H1 (cell line): ENCODE measurements around the gene PRKCZ. TPM values are rescaled to one million over a fixed set of nuclear protein-coding genes. Genes with fewer than 3 reads are reported as not detected.

Source experiments
- BACH1 ChIP-seq: IDR thresholded peaks from 2 replicates; pipeline ENCODE4 v1.6.1; 2012; ENCODE audit warnings: low read length, improper control_type of control experiment
- BRCA1 ChIP-seq: IDR thresholded peaks from 2 replicates; pipeline ENCODE4 v1.6.1; 2012; ENCODE audit warnings: low read depth, low read length, improper control_type of control experiment
- CHD1 ChIP-seq: IDR thresholded peaks from 2 replicates; pipeline ENCODE4 v1.6.1; 2012; ENCODE audit warnings: low read depth, low read length, improper control_type of control experiment
- CREB1 ChIP-seq: IDR thresholded peaks from 2 replicates; pipeline ENCODE4 v1.6.1; 2012; ENCODE audit warnings: inconsistent platforms
- E2F6 ChIP-seq: IDR thresholded peaks from 2 replicates; pipeline ENCODE4 v1.6.1; 2012; ENCODE audit warnings: inconsistent platforms
- GABPA ChIP-seq: IDR thresholded peaks from 2 replicates; pipeline ENCODE4 v1.6.1; 2011; ENCODE audit warnings: mild to moderate bottlenecking, low read length, moderate library complexity, borderline replicate concordance; ENCODE audit not compliant: insufficient read depth
- GTF2F1 ChIP-seq: IDR thresholded peaks from 2 replicates; pipeline ENCODE4 v1.6.1; 2012; ENCODE audit warnings: low read depth, low read length, improper control_type of control experiment, borderline replicate concordance
- HDAC2 ChIP-seq, 2 experiments: fragments of 300-600 bp in 1 of 2; sonication (generic) in 1 of 2; IDR thresholded peaks; 2 replicates each; pipeline ENCODE4 v1.6.1; 2011 to 2012; ENCODE audit warnings: low read depth in 2 of 2, low read length in 2 of 2, mild to moderate bottlenecking in 2 of 2, moderate library complexity in 2 of 2, borderline replicate concordance in 1 of 2, inconsistent platforms in 1 of 2
- KDM5A ChIP-seq: fragments of 200-600 bp; IDR thresholded peaks from 2 replicates; pipeline ENCODE4 v1.7.1; 2012; ENCODE audit warnings: mild to moderate bottlenecking, low read length, inconsistent platforms, mixed read lengths
- POLR2A ChIP-seq, 2 experiments: IDR thresholded peaks; 1 replicate in 1 of 2; 2 replicates in 1 of 2; pipeline ENCODE4 v1.6.1; 2011; ENCODE audit warnings: low read depth in 2 of 2, low read length in 2 of 2, mild to moderate bottlenecking in 2 of 2; ENCODE audit errors: control extremely low read depth in 1 of 2
- RAD21 ChIP-seq, 2 experiments: IDR thresholded peaks in 1 of 2; conservative IDR thresholded peaks in 1 of 2; 2 replicates each; pipeline ENCODE4 v1.6.1; 2011; ENCODE audit warnings: low read depth in 2 of 2, low read length in 2 of 2, improper control_type of control experiment in 1 of 2, inconsistent platforms in 1 of 2, mild to moderate bottlenecking in 1 of 2, moderate library complexity in 1 of 2
- RFX5 ChIP-seq: IDR thresholded peaks from 2 replicates; pipeline ENCODE4 v1.6.1; 2011; ENCODE audit warnings: low read depth, low read length, improper control_type of control experiment, borderline replicate concordance
- RNF2 ChIP-seq: fragments of 200-900, 300-1000 bp; sonication (generic); IDR thresholded peaks from 2 replicates; pipeline ENCODE4 v1.7.1; 2016; ENCODE audit warnings: borderline replicate concordance, low read depth, mild to moderate bottlenecking, antibody characterized with exemption, low read length; ENCODE audit not compliant: poor library complexity, severe bottlenecking; ENCODE audit errors: missing control alignments
- TBP ChIP-seq: IDR thresholded peaks from 2 replicates; pipeline ENCODE4 v1.6.1; 2011; ENCODE audit warnings: low read depth, low read length, improper control_type of control experiment
- USF2 ChIP-seq: IDR thresholded peaks from 2 replicates; pipeline ENCODE4 v1.6.1; 2011; ENCODE audit warnings: low read length, improper control_type of control experiment
- polyA plus RNA-seq, 7 experiments: library from polyadenylated mRNA; depleted of rRNA in 3 of 7; stranded (reverse) in 5 of 7; unstranded in 2 of 7; fragments of >200 nt in 5 of 7; fragments of 200-250 nt in 2 of 7; gene quantifications; 1 replicate in 5 of 7; 2 replicates in 1 of 7; 4 replicates in 1 of 7; pipeline versions ENCODE4 v1.2.1 to v1.2.3, GENCODE V29; 2011 to 2013; ENCODE audit warnings: missing spikeins in 2 of 7, mixed read lengths in 2 of 7
- total RNA-seq: library from RNA; stranded (reverse); fragmentation: NEBNext Ultra II Directional; extraction: Animal tissue kit (Norgen Biotek cat#: 25700); gene quantifications from 2 replicates; pipeline ENCODE4 v1.2.1, GENCODE V29; 2021

The PRKCZ gene
- total and polyA plus RNA-seq, 2 of the 8 experiments (the other 6 are each of a cell fraction or from before 2014, with no cell fraction given): 37.4 to 45.1 TPM

GRCh38 chr1:2174348-2175054 is 124.3 kb downstream of the PRKCZ start (continued):
- TF ChIP-seq E2F6 (peak; percentile 36; the same call in 1 of the 2 replicates), KDM5A (no peak), POLR2A (IDR thresholded peaks at IDR 0.05; ENCODE audit: control extremely low read depth in 1 of 2, low read depth in 2 of 2, low read length in 2 of 2) (no peak), GTF2F1 (peak; percentile 51; the same call in 1 of the 2 replicates), RFX5 (no peak), BACH1 (peak; percentile 36; the same call in 1 of the 2 replicates), CREB1 (peak; percentile 66), USF2 (no peak), HDAC2 (IDR thresholded peaks at IDR 0.05; ENCODE audit: borderline replicate concordance in 1 of 2, low read depth in 2 of 2, low read length in 2 of 2) (0 out of 4 replicates have a peak, but pooled peaks of 1 of the 2 experiments have one; percentile 26), TBP (peak; percentile 51; the same call in 1 of the 2 replicates), CHD1 (no peak), GABPA (peak; percentile 85; the same call in 1 of the 2 replicates), RNF2 (no peak), RAD21 (IDR thresholded peaks at IDR 0.05 in 1 of 2, conservative IDR thresholded peaks at IDR 0.05 in 1 of 2; ENCODE audit: low read depth in 2 of 2, low read length in 2 of 2) (peak; percentile 73 to 82), BRCA1 (no peak)
